ENCODE data around the gene RSPH6A.
A peak's percentile ranks its signal among the peaks of the same experiment; 100 is the strongest.

The RSPH6A gene

GRCh38 chr19:45819769-45820168, 4.7 kb upstream of the RSPH6A start:
- Mint-ChIP-seq H3K27ac (no peak overlapping the region), H3K36me3 (ENCODE audit: low read depth) (peaks cover 21% of the 10 kb centered on the region), H3K27me3 (no peaks in the 10 kb centered on the region), H3K4me3 (no peak overlapping the region), H3K4me1 (ENCODE audit: low read depth) (peaks cover 6% of the 10 kb centered on the region), H3K9me3 (no peaks in the 10 kb centered on the region)

DNA sequence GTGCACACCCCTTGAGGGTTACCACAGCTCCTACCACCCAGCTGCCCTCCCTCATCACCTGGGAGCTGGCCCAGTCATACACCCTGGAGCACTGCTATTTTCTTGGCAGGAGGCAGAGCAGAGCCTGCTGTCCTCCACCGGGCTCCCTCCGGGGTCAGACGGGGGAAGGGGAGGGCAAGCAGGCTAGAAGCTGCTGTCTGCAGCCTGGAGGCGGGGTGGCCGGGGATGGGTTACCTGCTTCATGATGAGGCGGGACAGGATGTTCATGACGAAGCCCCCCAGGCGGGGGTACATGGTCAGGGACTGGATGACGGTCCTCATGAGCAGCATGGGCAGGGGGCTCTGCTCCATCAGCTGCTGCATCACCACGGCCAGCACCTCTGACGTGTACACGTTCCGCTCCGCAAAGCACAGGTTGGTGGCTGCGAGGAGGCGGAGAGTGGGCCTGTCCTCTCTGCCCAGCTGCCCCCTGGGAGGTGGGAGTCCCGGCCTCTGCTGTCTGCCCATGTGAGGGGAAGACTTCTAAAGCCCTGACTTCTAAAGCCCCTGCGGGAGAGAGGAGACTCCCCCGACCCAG, 2.7 kb upstream of the RSPH6A start:
- H3K4me1 Mint-ChIP-seq (ENCODE audit: low read depth) = peaks cover 6% of the 10 kb centered on the region
- peaks cover 10% of the 10 kb centered on the region for H3K27me3 Mint-ChIP-seq
- no peak overlapping the region for H3K4me3 Mint-ChIP-seq
- peaks cover 9% of the 10 kb centered on the region for H3K36me3 Mint-ChIP-seq (ENCODE audit: low read depth)
- no peak overlapping the region for H3K27ac Mint-ChIP-seq
- no peaks in the 10 kb centered on the region for H3K9me3 Mint-ChIP-seq

- H3K4me1 Mint-ChIP-seq (ENCODE audit: low read depth) = peaks cover 6% of the 10 kb centered on the region
- no peaks in the 10 kb centered on the region for H3K9me3 Mint-ChIP-seq
- H3K27me3 Mint-ChIP-seq = peaks cover 10% of the 10 kb centered on the region
- no peak overlapping the region for H3K4me3 Mint-ChIP-seq
- no peak overlapping the region for H3K27ac Mint-ChIP-seq
- peaks cover 9% of the 10 kb centered on the region for H3K36me3 Mint-ChIP-seq (ENCODE audit: low read depth)
Measured at GRCh38 chr19:45817010-45817724, 2.1 kb upstream of the RSPH6A start.

DNA sequence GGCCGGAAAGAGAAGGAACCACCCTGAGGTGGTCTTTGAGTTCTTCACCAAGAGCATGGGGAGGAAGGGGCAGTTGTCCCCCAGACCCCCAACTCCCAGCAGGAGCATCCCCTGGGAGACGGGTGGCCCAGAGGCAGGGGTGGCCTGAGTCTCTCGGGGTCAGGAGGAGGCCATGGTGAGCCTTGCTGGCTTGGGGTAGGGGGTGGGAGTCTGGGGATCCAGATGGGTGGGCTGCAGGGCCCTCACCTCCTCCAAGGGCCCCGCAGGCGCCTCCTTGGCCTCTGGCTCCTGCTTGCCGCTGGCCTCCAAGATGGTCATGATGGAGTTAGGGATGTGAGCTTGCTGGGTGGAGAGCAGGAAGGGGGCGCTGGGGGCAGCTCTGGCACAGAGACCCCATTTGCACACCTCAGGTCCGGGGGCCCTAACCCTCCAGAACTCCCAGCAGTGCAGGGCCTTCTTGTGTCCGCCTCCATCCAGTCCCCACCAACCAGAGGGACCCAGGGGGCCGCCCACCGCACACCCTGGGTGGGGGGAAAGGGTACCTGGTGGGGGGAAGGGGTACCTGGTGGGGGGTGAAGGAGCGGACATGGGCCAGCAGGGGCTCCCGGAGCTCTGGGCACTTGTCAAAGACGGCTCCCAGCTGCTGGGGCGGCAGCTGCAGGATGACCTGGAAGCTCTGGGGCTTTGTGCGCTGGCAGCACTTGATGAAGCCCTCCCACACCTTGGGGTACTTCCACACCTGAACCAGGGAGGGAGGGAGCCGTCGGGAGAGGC, 1.3 kb upstream of the RSPH6A start:
- Mint-ChIP-seq H3K36me3 (ENCODE audit: low read depth) (peaks cover 9% of the 10 kb centered on the region), H3K9me3 (no peaks in the 10 kb centered on the region), H3K27me3 (peaks cover 10% of the 10 kb centered on the region), H3K4me3 (no peak overlapping the region), H3K4me1 (ENCODE audit: low read depth) (peaks cover 6% of the 10 kb centered on the region), H3K27ac (no peak overlapping the region)

GRCh38 chr19:45815481-45816216, 541 bp upstream of the RSPH6A start:
- H3K27me3 Mint-ChIP-seq = peaks cover 10% of the 10 kb centered on the region
- peaks cover 9% of the 10 kb centered on the region for H3K36me3 Mint-ChIP-seq (ENCODE audit: low read depth)
- H3K4me3 Mint-ChIP-seq = no peak overlapping the region
- no peaks in the 10 kb centered on the region for H3K9me3 Mint-ChIP-seq
- no peak overlapping the region for H3K27ac Mint-ChIP-seq
- peaks cover 6% of the 10 kb centered on the region for H3K4me1 Mint-ChIP-seq (ENCODE audit: low read depth)

GRCh38 chr19:45814166-45814780, 835 bp downstream of the RSPH6A start:
- Mint-ChIP-seq H3K4me3 (no peak overlapping the region), H3K9me3 (no peaks in the 10 kb centered on the region), H3K27me3 (peaks cover 10% of the 10 kb centered on the region), H3K27ac (no peak overlapping the region), H3K4me1 (ENCODE audit: low read depth) (peaks cover 13% of the 10 kb centered on the region), H3K36me3 (ENCODE audit: low read depth) (peaks cover 4% of the 10 kb centered on the region)

GRCh38 chr19:45812297-45812696, 2.8 kb downstream of the RSPH6A start:
- H3K36me3 Mint-ChIP-seq (ENCODE audit: low read depth) = peaks cover 4% of the 10 kb centered on the region
- H3K4me1 Mint-ChIP-seq (ENCODE audit: low read depth) = peaks cover 14% of the 10 kb centered on the region
- H3K27me3 Mint-ChIP-seq = peaks cover 10% of the 10 kb centered on the region
- no peak overlapping the region for H3K4me3 Mint-ChIP-seq
- no peak overlapping the region for H3K27ac Mint-ChIP-seq
- no peaks in the 10 kb centered on the region for H3K9me3 Mint-ChIP-seq

GRCh38 chr19:45809643-45810159, 5.4 kb downstream of the RSPH6A start:
- peaks cover 4% of the 10 kb centered on the region for H3K36me3 Mint-ChIP-seq (ENCODE audit: low read depth)
- no peak overlapping the region for H3K4me3 Mint-ChIP-seq
- H3K27me3 Mint-ChIP-seq = peaks cover 14% of the 10 kb centered on the region
- peak overlapping the region; percentile 8 for H3K27ac Mint-ChIP-seq
- H3K4me1 Mint-ChIP-seq (ENCODE audit: low read depth) = peaks cover 10% of the 10 kb centered on the region
- no peaks in the 10 kb centered on the region for H3K9me3 Mint-ChIP-seq

- peaks cover 4% of the 10 kb centered on the region for H3K27me3 Mint-ChIP-seq
- no peaks in the 10 kb centered on the region for H3K9me3 Mint-ChIP-seq
- no peak overlapping the region for H3K4me3 Mint-ChIP-seq
- no peak overlapping the region for H3K27ac Mint-ChIP-seq
- peaks cover 10% of the 10 kb centered on the region for H3K4me1 Mint-ChIP-seq (ENCODE audit: low read depth)
- H3K36me3 Mint-ChIP-seq (ENCODE audit: low read depth) = no peaks in the 10 kb centered on the region
Measured at GRCh38 chr19:45805719-45806118, 9.4 kb downstream of the RSPH6A start.

DNA sequence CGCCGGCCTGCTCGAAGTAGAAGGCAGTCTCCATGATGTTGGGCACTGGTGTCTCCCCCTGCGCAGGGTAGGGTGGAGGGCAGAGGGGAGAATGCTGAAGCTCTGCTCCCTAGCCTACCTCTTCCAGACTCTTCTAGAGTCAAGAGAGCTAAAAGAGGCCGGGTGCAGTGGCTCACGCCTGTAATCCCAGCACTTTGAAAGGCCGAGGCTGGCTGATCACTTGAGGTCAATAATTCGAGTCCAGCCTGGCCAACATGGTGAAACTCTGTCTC, 10.2 kb downstream of the RSPH6A start:
- peaks cover 4% of the 10 kb centered on the region for H3K27me3 Mint-ChIP-seq
- H3K9me3 Mint-ChIP-seq = no peaks in the 10 kb centered on the region
- H3K4me1 Mint-ChIP-seq (ENCODE audit: low read depth) = peaks cover 7% of the 10 kb centered on the region
- H3K36me3 Mint-ChIP-seq (ENCODE audit: low read depth) = no peaks in the 10 kb centered on the region
- no peak overlapping the region for H3K4me3 Mint-ChIP-seq
- H3K27ac Mint-ChIP-seq = no peak overlapping the region

DNA sequence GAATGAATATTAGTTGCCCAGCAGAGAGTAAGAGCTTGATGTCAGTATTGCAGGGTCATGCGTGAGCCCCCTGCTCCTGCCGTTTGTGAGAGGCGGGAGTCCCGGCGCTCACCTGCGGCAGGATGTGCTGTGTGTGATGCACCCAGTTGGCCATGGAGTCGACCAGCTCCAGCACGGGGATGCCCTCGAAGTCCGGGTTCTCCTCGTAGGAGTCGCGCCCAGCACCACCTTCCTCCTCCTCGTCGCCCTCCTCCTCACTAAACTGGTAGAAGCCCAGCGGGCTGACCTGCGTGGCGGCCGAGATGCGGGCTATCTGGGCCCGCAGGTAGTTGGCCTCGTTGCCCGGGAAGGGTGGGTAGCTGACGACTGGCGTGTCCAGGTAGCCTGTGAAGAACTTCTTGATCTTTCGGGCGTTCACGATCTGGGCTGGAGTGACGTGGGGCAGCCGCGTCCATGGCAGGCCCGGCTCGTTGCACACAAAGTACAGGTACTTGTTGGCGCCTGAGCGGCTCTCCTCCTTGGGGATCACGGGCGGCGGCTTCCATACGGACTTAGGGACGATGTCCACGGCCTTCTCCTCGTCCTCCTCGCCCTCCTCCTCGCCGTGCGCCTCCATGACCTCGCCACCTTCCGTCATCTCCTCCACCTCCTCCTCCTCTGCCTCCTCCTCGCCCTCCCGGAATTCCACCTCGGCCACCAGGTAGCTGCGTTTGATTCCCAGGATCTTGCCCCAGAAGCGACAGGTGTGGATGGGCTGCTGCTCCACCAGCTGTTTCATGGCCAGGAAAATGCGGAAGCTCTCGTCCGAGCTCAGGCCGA, 10.8 kb downstream of the RSPH6A start:
- Mint-ChIP-seq H3K36me3 (ENCODE audit: low read depth) (no peaks in the 10 kb centered on the region), H3K4me1 (ENCODE audit: low read depth) (peaks cover 1% of the 10 kb centered on the region), H3K27me3 (peaks cover 4% of the 10 kb centered on the region), H3K27ac (no peak overlapping the region), H3K4me3 (no peak overlapping the region), H3K9me3 (no peaks in the 10 kb centered on the region)

- Mint-ChIP-seq H3K27ac (no peak overlapping the region), H3K9me3 (no peaks in the 10 kb centered on the region), H3K4me3 (no peak overlapping the region), H3K27me3 (peaks cover 17% of the 10 kb centered on the region), H3K4me1 (ENCODE audit: low read depth) (peaks cover 5% of the 10 kb centered on the region), H3K36me3 (ENCODE audit: low read depth) (no peaks in the 10 kb centered on the region)
Measured at GRCh38 chr19:45801603-45802175, 13.4 kb downstream of the RSPH6A start.

DNA sequence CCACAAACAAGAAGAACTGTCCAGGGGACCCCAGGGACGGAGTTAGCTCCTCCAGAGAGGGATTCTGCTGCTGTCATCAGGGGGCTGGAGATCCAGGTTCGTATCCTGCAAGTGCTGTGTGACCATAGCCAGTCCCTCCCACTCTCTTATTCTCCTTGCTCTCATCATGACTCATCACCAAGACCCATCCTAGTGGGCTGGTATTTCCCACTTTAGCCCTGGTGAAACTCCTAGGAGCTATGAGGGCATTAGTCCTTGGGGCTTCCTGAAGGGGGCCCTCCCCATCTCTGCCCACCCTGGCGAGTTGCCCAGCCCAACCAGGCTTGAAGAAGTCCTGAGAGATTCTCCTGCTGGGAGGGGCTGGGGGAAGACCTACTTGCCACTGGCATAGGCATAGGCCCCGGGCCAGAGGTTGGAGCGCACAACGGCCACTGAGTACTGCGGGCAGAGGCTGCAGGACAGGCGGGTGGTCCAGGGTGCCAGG, 15.0 kb downstream of the RSPH6A start:
- Mint-ChIP-seq H3K4me3 (no peak overlapping the region), H3K36me3 (ENCODE audit: low read depth) (no peaks in the 10 kb centered on the region), H3K27me3 (peaks cover 18% of the 10 kb centered on the region), H3K4me1 (ENCODE audit: low read depth) (peaks cover 5% of the 10 kb centered on the region), H3K27ac (no peak overlapping the region), H3K9me3 (no peaks in the 10 kb centered on the region)
